Activated CD8-positive, alpha-beta memory T cell treated with anti-CD3 and anti-CD28 coated beads for 4 hours (primary cell): ENCODE data around the gene COLEC12.

Source experiments
- DNase-seq, 2 donors: peaks; one replicate each; pipeline ENCODE4 v3.0.0-alpha.2; 2020; ENCODE audit warnings: low read depth in 2 of 2

The COLEC12 gene

GRCh38 chr18:446941-447560 lies 53.5 kb downstream of the COLEC12 start:
- no peak for DNase-seq

- no peak for DNase-seq
Observed at GRCh38 chr18:445055-445454, 55.4 kb downstream of the COLEC12 start.

GRCh38 chr18:438571-438970 lies 61.9 kb downstream of the COLEC12 start:
- no peak for DNase-seq

- DNase-seq = no peak
Observed at GRCh38 chr18:435940-436339, 64.6 kb downstream of the COLEC12 start.

GRCh38 chr18:434410-434809 lies 66.1 kb downstream of the COLEC12 start:
- no peak for DNase-seq

- DNase-seq = no peak
Observed at GRCh38 chr18:433960-434359, 66.5 kb downstream of the COLEC12 start.

- DNase-seq = no peak
Observed at GRCh38 chr18:433298-433697, 67.2 kb downstream of the COLEC12 start.

- no peak for DNase-seq
Observed at GRCh38 chr18:432791-433190, 67.7 kb downstream of the COLEC12 start.

- DNase-seq = no peak
Observed at GRCh38 chr18:429030-429429, 71.5 kb downstream of the COLEC12 start.

GRCh38 chr18:427005-427404 lies 73.5 kb downstream of the COLEC12 start:
- DNase-seq = no peak

GRCh38 chr18:425106-425745 lies 75.3 kb downstream of the COLEC12 start:
- no peak for DNase-seq

GRCh38 chr18:424668-425067 lies 75.8 kb downstream of the COLEC12 start:
- DNase-seq = no peak

GRCh38 chr18:424071-424661 lies 76.3 kb downstream of the COLEC12 start:
- no peak for DNase-seq

- DNase-seq = no peak
Observed at GRCh38 chr18:422966-423365, 77.5 kb downstream of the COLEC12 start.

- DNase-seq = no peak
Observed at GRCh38 chr18:421247-422155, 79.0 kb downstream of the COLEC12 start.

GRCh38 chr18:420661-421246 lies 79.7 kb downstream of the COLEC12 start:
- DNase-seq = no peak

- no peak for DNase-seq
Observed at GRCh38 chr18:419541-420175, 80.8 kb downstream of the COLEC12 start.

GRCh38 chr18:417495-417894 lies 83.0 kb downstream of the COLEC12 start:
- no peak for DNase-seq

GRCh38 chr18:416930-417329 lies 83.6 kb downstream of the COLEC12 start:
- no peak for DNase-seq

- DNase-seq = no peak
Observed at GRCh38 chr18:415617-416612, 84.6 kb downstream of the COLEC12 start.
